RKO (cell line): Measurements from ENCODE around the gene XCR1.
"Not testable (repeated sequence)": the region's sequence is repeated elsewhere in the genome, so short reads cannot be mapped to it uniquely, and the experiment has no call there.

Experiments used
- DNase-seq: peaks from one replicate; pipeline ENCODE4 v3.0.0-alpha.2; 2016; ENCODE audit warnings: low spot score

The XCR1 gene

GRCh38 chr3:46038916-46039315, 11.6 kb upstream of the XCR1 start:
- no peak for DNase-seq

GRCh38 chr3:46038071-46038470, 10.8 kb upstream of the XCR1 start:
- not testable (repeated sequence) for DNase-seq

GRCh38 chr3:46036191-46036590, 8.9 kb upstream of the XCR1 start:
- no peak for DNase-seq

DNA sequence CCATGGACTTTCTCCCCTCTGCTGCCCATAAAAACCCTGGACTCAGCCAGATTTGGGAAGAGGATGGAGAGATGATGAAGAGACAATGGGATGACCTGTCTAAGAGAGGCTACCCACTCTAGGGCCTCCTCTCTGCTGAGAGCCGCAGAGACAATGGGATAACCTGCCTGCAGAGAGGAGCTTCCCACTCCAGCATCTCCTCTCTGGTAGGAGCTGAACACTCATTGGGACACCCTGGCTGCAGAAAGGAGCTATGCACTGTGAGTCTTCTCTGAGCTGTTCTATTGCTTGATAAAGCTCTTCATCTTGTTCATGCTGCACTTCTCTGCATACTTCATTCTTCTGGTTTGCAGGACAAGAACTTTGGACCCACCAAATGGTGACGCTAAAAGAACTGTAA, 4.5 kb upstream of the XCR1 start:
- no peak for DNase-seq

DNA sequence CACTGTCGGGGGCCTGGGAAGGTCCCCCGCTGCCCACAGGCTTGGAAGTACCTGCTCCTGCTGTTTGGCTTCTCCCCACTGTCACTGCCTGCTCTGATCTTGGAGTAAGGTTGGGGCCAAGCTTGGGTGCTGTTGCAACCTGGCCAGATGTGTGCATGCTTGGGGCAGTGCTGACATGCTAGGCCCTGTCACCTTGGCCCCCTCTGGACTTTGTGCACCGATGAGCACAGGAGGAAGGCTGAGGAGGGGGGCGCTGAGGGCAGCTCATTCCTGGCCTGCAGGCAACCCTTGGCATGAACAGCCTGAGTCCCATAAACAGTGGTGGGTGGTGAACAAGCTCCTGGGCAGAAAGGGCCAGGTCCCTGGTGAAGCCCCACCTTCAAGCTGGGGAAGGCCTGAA, 4.0 kb upstream of the XCR1 start:
- DNase-seq = no peak

GRCh38 chr3:46030626-46031025, 3.3 kb upstream of the XCR1 start:
- DNase-seq = no peak

GRCh38 chr3:46029953-46030543, 2.8 kb upstream of the XCR1 start:
- DNase-seq = no peak

- no peak for DNase-seq
These were observed 584 bp upstream of the XCR1 start for GRCh38 chr3:46027736-46028397.

DNA sequence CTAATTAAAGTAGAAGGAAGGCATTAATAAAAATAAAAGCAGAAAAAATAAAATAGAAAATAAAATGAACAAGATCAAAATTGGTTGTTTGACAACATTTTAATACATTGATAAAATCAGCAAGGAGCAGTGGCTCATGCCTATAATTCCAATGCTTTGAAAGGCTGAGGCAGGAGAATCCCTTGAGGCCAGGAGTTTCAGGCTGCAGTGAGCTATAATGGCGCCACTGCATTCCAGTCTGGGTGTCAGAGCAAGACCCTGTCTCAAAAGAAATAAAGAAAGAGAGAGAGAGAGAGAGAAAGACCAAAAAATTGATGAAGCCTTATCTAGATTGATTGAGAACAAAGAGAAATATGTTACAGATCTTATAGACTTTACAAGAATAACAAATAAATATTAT, 2.1 kb downstream of the XCR1 start:
- DNase-seq = no peak

GRCh38 chr3:46024131-46024530, 3.2 kb downstream of the XCR1 start:
- no peak for DNase-seq

- no peak for DNase-seq
These were observed 4.1 kb downstream of the XCR1 start for GRCh38 chr3:46022909-46023785.

DNA sequence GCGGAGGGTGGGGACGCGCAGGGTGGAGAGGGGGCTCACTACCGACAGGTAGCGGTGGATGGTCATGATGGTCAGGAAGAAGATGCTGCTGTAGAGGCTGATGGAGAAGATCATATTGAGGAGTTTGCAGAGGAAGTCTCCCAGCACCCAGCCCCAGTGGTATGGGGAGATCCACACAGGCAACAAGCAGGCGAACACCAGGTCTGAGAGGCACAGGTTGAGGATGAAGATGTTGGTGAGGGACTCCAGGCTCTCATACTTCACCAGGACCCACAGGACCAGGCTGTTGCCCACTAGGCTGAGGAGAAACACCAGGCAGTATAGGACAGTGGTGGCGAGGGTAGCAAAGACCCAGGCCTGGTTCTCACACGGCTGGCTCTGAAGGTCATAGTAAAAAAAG, 5.8 kb downstream of the XCR1 start:
- no peak for DNase-seq

GRCh38 chr3:46020766-46021510, 6.3 kb downstream of the XCR1 start:
- DNase-seq = no peak

DNA sequence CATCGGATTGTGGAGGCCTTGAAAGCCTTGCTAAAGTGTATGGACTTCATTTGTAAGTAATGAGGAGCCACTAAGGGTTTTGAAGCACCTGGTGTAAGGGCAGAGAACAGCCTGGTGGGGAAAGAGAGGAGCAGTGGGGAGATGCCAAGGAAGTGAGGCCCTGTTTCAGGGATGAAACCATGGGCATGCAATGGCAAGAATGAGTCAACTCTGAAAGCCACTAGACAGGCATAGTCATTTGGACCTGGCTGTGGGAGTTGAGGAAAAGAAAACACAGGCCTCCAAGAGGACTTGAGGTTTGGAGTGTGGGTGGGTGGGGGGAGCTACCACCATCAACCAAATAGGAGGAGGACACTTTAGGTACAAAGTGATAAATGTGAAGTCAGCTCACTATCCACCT, 7.6 kb downstream of the XCR1 start:
- no peak for DNase-seq

GRCh38 chr3:46017720-46018119, 9.6 kb downstream of the XCR1 start:
- no peak for DNase-seq

GRCh38 chr3:46013316-46014094, 13.8 kb downstream of the XCR1 start:
- no peak for DNase-seq

GRCh38 chr3:46012246-46012645, 15.0 kb downstream of the XCR1 start:
- DNase-seq = no peak

DNA sequence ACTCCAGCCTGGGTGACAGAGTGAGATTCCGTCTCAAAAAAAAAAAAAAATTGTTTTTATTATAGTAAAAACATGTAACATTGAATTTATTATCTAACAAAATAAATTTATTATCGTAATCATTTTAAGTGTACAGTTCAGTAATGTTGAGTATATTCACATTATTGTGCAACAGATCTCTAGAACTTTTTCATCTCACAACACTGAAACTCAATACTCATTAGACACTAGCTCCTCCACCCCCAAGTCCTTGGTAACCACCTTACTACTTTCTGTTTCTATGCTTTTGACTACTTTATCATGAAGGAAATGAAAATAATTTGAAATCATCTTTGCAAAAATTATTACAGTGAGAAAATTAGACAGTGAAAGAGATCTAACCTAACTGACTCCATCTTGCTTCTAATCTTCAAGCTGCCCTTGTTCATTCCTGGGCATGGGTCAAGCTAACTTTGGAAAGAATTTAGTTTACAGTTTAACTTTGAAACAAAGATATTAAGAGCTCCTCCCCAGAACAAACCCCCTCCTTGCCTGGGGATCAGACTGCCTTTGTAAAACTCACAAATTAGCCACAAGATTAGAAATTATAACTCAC, 16.7 kb downstream of the XCR1 start:
- no peak for DNase-seq

- no peak for DNase-seq
These were observed 19.2 kb downstream of the XCR1 start for GRCh38 chr3:46008058-46008457.

DNA sequence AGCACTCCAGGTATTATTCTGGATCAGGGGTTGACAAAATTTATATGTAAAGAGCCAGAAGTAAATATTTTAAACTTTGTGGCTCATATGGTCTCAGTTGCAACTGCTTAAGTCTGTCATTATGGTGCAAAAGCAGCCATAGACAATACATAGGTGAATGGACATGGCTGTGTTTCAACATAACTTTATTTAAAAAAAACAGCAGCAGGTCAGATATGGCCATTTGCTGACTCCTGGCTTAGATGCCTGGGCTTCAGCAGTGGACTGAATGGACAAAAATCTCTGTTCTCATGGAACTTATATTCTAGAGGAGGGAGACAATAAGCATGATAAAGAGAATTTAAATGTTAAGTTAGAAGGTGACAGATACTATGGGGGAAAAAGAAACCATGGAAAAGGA, 20.0 kb downstream of the XCR1 start:
- no peak for DNase-seq
